GM21529 (cell line): ENCODE results near the gene DDX10.
"Not testable (repeated sequence)": the region's sequence is repeated elsewhere in the genome, so short reads cannot be mapped to it uniquely, and the experiment has no call there.

Experiments
- ATAC-seq: cut with Tn5 transposase; IDR thresholded peaks from one replicate; pipeline ENCODE4 v1.9.1; 2021; ENCODE audit not compliant: unreplicated experiment

DDX10 gene

GRCh38 chr11:108664730-108665525, at the start of gene DDX10:
DDX10 (plus strand) TSS chr11:108665069; CDS start chr11:108665154, 85 bp downstream.
- peak; percentile 85 for ATAC-seq

GRCh38 chr11:108616549-108616948, 48.3 kb upstream of the DDX10 start:
- no peak for ATAC-seq

GRCh38 chr11:108617055-108617454, 47.8 kb upstream of the DDX10 start:
- no peak for ATAC-seq

GRCh38 chr11:108618529-108618928, 46.3 kb upstream of the DDX10 start:
- ATAC-seq: no peak

- peak; percentile 87 for ATAC-seq
Measured at GRCh38 chr11:108620958-108621772, 43.7 kb upstream of the DDX10 start.

- no peak for ATAC-seq
Measured at GRCh38 chr11:108622341-108622740, 42.5 kb upstream of the DDX10 start.

- ATAC-seq: no peak
Measured at GRCh38 chr11:108624196-108624925, 40.5 kb upstream of the DDX10 start.

GRCh38 chr11:108628326-108628725, 36.5 kb upstream of the DDX10 start:
- no peak for ATAC-seq

- no peak for ATAC-seq
Measured at GRCh38 chr11:108628812-108629211, 36.1 kb upstream of the DDX10 start.

GRCh38 chr11:108629274-108629673, 35.6 kb upstream of the DDX10 start:
- no peak for ATAC-seq

GRCh38 chr11:108632041-108632704, 32.7 kb upstream of the DDX10 start:
- ATAC-seq: no peak

GRCh38 chr11:108635106-108635505, 29.8 kb upstream of the DDX10 start:
- ATAC-seq: no peak

GRCh38 chr11:108636222-108636621, 28.6 kb upstream of the DDX10 start:
- no peak for ATAC-seq

GRCh38 chr11:108639146-108639545, 25.7 kb upstream of the DDX10 start:
- no peak for ATAC-seq

GRCh38 chr11:108641752-108642151, 23.1 kb upstream of the DDX10 start:
- ATAC-seq: not testable (repeated sequence)

GRCh38 chr11:108643974-108644373, 20.9 kb upstream of the DDX10 start:
- ATAC-seq: no peak

- ATAC-seq: no peak
Measured at GRCh38 chr11:108645970-108646369, 18.9 kb upstream of the DDX10 start.

GRCh38 chr11:108647387-108647700, 17.5 kb upstream of the DDX10 start:
- ATAC-seq: no peak

GRCh38 chr11:108647701-108648527, 17.0 kb upstream of the DDX10 start:
- ATAC-seq: peak; percentile 92

GRCh38 chr11:108648528-108648885, 16.4 kb upstream of the DDX10 start:
- ATAC-seq: no peak
